Measurements from ENCODE around the gene RMI1. TPM values are rescaled to one million over a fixed set of nuclear protein-coding genes. Genes with fewer than 3 reads are reported as not detected.

RMI1 gene
- total and polyA plus RNA-seq, 9 donors: 3.2 to 8.0 (median 4.0) TPM

GRCh38 chr9:83991355-83991754, 10.8 kb downstream of the RMI1 start:
- 92 to 100% (median 97%) methylated on average over 1 of the region's 1 CpG for WGBS, 3 donors
- DNase-seq: no peak
- H3K4me1 ChIP-seq (ENCODE audit: insufficient read depth): peaks cover 1% of the 10 kb centered on the region
- no peaks in the 10 kb centered on the region for H3K36me3 ChIP-seq
- no peaks in the 10 kb centered on the region for H3K9me3 ChIP-seq
- TF ChIP-seq POLR2A (IDR thresholded peaks at IDR 0.05): no peak
- TF ChIP-seq EP300 (IDR thresholded peaks at IDR 0.05): no peak
- TF ChIP-seq, protein P1, sequence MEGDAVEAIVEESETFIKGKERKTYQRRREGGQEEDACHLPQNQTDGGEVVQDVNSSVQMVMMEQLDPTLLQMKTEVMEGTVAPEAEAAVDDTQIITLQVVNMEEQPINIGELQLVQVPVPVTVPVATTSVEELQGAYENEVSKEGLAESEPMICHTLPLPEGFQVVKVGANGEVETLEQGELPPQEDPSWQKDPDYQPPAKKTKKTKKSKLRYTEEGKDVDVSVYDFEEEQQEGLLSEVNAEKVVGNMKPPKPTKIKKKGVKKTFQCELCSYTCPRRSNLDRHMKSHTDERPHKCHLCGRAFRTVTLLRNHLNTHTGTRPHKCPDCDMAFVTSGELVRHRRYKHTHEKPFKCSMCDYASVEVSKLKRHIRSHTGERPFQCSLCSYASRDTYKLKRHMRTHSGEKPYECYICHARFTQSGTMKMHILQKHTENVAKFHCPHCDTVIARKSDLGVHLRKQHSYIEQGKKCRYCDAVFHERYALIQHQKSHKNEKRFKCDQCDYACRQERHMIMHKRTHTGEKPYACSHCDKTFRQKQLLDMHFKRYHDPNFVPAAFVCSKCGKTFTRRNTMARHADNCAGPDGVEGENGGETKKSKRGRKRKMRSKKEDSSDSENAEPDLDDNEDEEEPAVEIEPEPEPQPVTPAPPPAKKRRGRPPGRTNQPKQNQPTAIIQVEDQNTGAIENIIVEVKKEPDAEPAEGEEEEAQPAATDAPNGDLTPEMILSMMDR (IDR thresholded peaks at IDR 0.05): no peak
- no peak overlapping the region for H3K27ac ChIP-seq
- H3K27me3 ChIP-seq: no peaks in the 10 kb centered on the region
- intact Hi-C loops (cut with DNase I): no loop called here
- H3K4me3 ChIP-seq: no peak overlapping the region

- 71 to 87% (median 82%) methylated on average over 1 of the region's 1 CpG for WGBS, 3 donors
- peaks cover 1% of the 10 kb centered on the region for H3K4me1 ChIP-seq (ENCODE audit: insufficient read depth)
- TF ChIP-seq, protein P1 (IDR thresholded peaks at IDR 0.05): no peak
- TF ChIP-seq POLR2A (IDR thresholded peaks at IDR 0.05) (no peak), EP300 (IDR thresholded peaks at IDR 0.05) (no peak)
- no peaks in the 10 kb centered on the region for H3K9me3 ChIP-seq
- intact Hi-C loops (cut with DNase I): no loop called here
- no peaks in the 10 kb centered on the region for H3K36me3 ChIP-seq
- H3K27me3 ChIP-seq: no peaks in the 10 kb centered on the region
- no peak overlapping the region for H3K4me3 ChIP-seq
- no peak overlapping the region for H3K27ac ChIP-seq
- DNase-seq: no peak
Measured at GRCh38 chr9:83992407-83992806, 11.8 kb downstream of the RMI1 start.

GRCh38 chr9:83992901-83993300, 12.3 kb downstream of the RMI1 start:
- no peak overlapping the region for H3K27ac ChIP-seq

DNA sequence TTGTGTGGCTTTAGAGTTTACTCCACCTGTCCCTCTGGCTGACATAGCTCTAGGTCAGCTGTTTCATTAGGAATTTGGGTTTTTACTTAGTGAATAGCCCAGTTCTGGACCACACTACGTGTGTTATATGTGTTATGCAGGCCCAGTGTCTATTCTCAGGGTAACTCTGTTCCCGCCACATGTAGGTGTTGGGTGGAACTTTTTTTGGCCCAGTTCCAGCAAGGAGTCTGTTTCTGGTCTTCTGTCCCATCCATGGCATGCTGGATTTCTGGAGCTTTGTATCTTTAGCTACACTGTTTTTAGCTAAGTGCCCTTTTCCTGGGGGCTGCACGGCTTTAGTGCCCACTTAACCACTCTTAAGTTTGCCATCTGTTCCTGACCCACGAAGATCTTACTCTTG, 15.5 kb downstream of the RMI1 start:
- H3K4me3 ChIP-seq: no peak overlapping the region
- H3K27ac ChIP-seq: no peak overlapping the region
- intact Hi-C loops (cut with DNase I): no loop called here
- no peaks in the 10 kb centered on the region for H3K27me3 ChIP-seq
- DNase-seq: no peak
- 96 to 98% (median 96%) methylated on average over 4 of the region's 4 CpGs for WGBS, 3 donors
- H3K36me3 ChIP-seq: no peaks in the 10 kb centered on the region
- no peaks in the 10 kb centered on the region for H3K4me1 ChIP-seq (ENCODE audit: insufficient read depth)
- TF ChIP-seq, protein P1 (IDR thresholded peaks at IDR 0.05): no peak
- TF ChIP-seq EP300 (IDR thresholded peaks at IDR 0.05): no peak
- no peak for TF ChIP-seq POLR2A (IDR thresholded peaks at IDR 0.05)
- H3K9me3 ChIP-seq: no peaks in the 10 kb centered on the region

More at GRCh38 chr9:83992901-83993300, 12.3 kb downstream of the RMI1 start:
- DNase-seq: no peak
- H3K36me3 ChIP-seq: no peaks in the 10 kb centered on the region
- no peak overlapping the region for H3K4me3 ChIP-seq
- no peaks in the 10 kb centered on the region for H3K27me3 ChIP-seq
- intact Hi-C loops (cut with DNase I): no loop called here
- TF ChIP-seq POLR2A (IDR thresholded peaks at IDR 0.05): no peak
- TF ChIP-seq, protein P1 (IDR thresholded peaks at IDR 0.05): no peak
- no peak for TF ChIP-seq EP300 (IDR thresholded peaks at IDR 0.05)
- H3K4me1 ChIP-seq (ENCODE audit: insufficient read depth): peaks cover 1% of the 10 kb centered on the region
- H3K9me3 ChIP-seq: no peaks in the 10 kb centered on the region

All from ovary (tissue), 9 donors.